Cardiac septum (tissue), 1 donor: ENCODE data around the gene TMEM151B. TPM values are rescaled to one million over a fixed set of nuclear protein-coding genes. Genes with fewer than 3 reads are reported as not detected.
"Not testable (repeated sequence)": the region's sequence is repeated elsewhere in the genome, so short reads cannot be mapped to it uniquely, and the experiment has no call there.

Experiments
- DNase-seq: peaks from one replicate; pipeline ENCODE4 v3.0.0-alpha.2; 2020; ENCODE audit warnings: low spot score
- intact Hi-C: fragments of 100-400 bp; cut with DNase I; formaldehyde crosslinking; loops from one replicate; pipeline ENCODE4 v1.14.0; 2022
- total RNA-seq: library from RNA; stranded (reverse); fragmentation: NEBNext Ultra II Directional; extraction: Animal tissue kit (Norgen Biotek cat#: 25700); gene quantifications from one replicate; pipeline ENCODE4 v1.2.1, GENCODE V29; 2021
- donor health status: DM: no; HTN: no; CAD: no.

Gene TMEM151B
- total RNA-seq, 1 donor from 2014 or later: 0.08 TPM

GRCh38 chr6:44339763-44340625, 69.7 kb downstream of the TMEM151B start:
- no peak for DNase-seq
- intact Hi-C loops: loop anchor here (2.0 to 5.0 kb wide), 2 partner anchors 71 to 243 kb away; no protein-coding TSS in a partner anchor

- intact Hi-C loops: no loop called here
- no peak for DNase-seq
These were observed 71.0 kb downstream of the TMEM151B start for GRCh38 chr6:44341095-44341890.

- intact Hi-C loops: no loop called here
- no peak for DNase-seq
These were observed 71.8 kb downstream of the TMEM151B start for GRCh38 chr6:44342052-44342451.

- DNase-seq: no peak
- intact Hi-C loops: no loop called here
These were observed 72.2 kb downstream of the TMEM151B start, which contains the start of gene SPATS1 for GRCh38 chr6:44342489-44342888. Gene SPATS1, plus strand, starts transcription at chr6:44342650. Its CDS starts 446 bp downstream, at chr6:44343096.

- intact Hi-C loops, DNase-seq: not testable (repeated sequence)
These were observed 76.6 kb downstream of the TMEM151B start for GRCh38 chr6:44346818-44347217.

- intact Hi-C loops: no loop called here
- no peak for DNase-seq
These were observed 79.8 kb downstream of the TMEM151B start for GRCh38 chr6:44349904-44350649.

- DNase-seq, intact Hi-C loops: not testable (repeated sequence)
These were observed 80.4 kb downstream of the TMEM151B start for GRCh38 chr6:44350650-44350994.

GRCh38 chr6:44352259-44352658, 82.0 kb downstream of the TMEM151B start:
- intact Hi-C loops: no loop called here

GRCh38 chr6:44353336-44353735, 83.1 kb downstream of the TMEM151B start:
- DNase-seq: no peak
- intact Hi-C loops: no loop called here

More at GRCh38 chr6:44352259-44352658, 82.0 kb downstream of the TMEM151B start:
- DNase-seq: no peak

GRCh38 chr6:44355640-44356039, 85.4 kb downstream of the TMEM151B start:
- DNase-seq: no peak
- intact Hi-C loops: no loop called here

GRCh38 chr6:44356487-44356886, 86.2 kb downstream of the TMEM151B start:
- DNase-seq: no peak
- intact Hi-C loops: no loop called here

Other genes with a start within 250 kb of the TMEM151B start
- 36.7 TPM for gene MRPL14, start 143.0 kb upstream of the TMEM151B start, total RNA-seq
- gene TMEM63B, start 142.9 kb upstream of the TMEM151B start, total RNA-seq: 39.6 TPM
- gene CAPN11, start 111.6 kb upstream of the TMEM151B start, total RNA-seq: 0.78 TPM
- gene MYMX, start 53.5 kb upstream of the TMEM151B start, total RNA-seq: 0.30 TPM
- 105 TPM for gene SLC29A1, start 46.9 kb upstream of the TMEM151B start, total RNA-seq
- 873 TPM for gene HSP90AB1, start 23.3 kb upstream of the TMEM151B start, total RNA-seq
- gene SLC35B2, start 12.9 kb upstream of the TMEM151B start, total RNA-seq: 23.2 TPM
- 4.7 TPM for gene NFKBIE, start 4.9 kb upstream of the TMEM151B start, total RNA-seq
- gene AARS2, start 42.9 kb downstream of the TMEM151B start, total RNA-seq: 7.8 TPM
- not detected for gene SPATS1, start 72.2 kb downstream of the TMEM151B start, total RNA-seq
- gene CDC5L, start 117.3 kb downstream of the TMEM151B start, total RNA-seq: 20.7 TPM